HK-2 (cell line): ENCODE measurements around the gene KRTAP9-3.
"Not testable (repeated sequence)": the region's sequence is repeated elsewhere in the genome, so short reads cannot be mapped to it uniquely, and the experiment has no call there.

Experiments used
- DNase-seq: peaks from one replicate; pipeline ENCODE4 v3.0.0-alpha.2; 2018; ENCODE audit not compliant: unreplicated experiment

Gene KRTAP9-3

GRCh38 chr17:41232399-41233105 is at the start of gene KRTAP9-3:
TSS of gene KRTAP9-3 (plus strand) at chr17:41232449. CDS start at chr17:41232502, 53 bp downstream.
- not testable (repeated sequence) for DNase-seq

- no peak for DNase-seq
Observed at GRCh38 chr17:41184480-41184961, 47.7 kb upstream of the KRTAP9-3 start, which contains the start of gene KRTAP4-1. TSS of gene KRTAP4-1 (minus strand) at chr17:41184911. CDS start at chr17:41184854, 57 bp downstream.

- no peak for DNase-seq
Observed at GRCh38 chr17:41185001-41185400, 47.2 kb upstream of the KRTAP9-3 start.

- no peak for DNase-seq
Observed at GRCh38 chr17:41186872-41187271, 45.4 kb upstream of the KRTAP9-3 start.

- DNase-seq = not testable (repeated sequence)
Observed at GRCh38 chr17:41189837-41190318, 42.4 kb upstream of the KRTAP9-3 start, which contains the start of gene KRTAP9-1. TSS of gene KRTAP9-1 (plus strand) at chr17:41189887. CDS start at chr17:41189887, 0 bp downstream.

GRCh38 chr17:41190328-41190727 is 41.9 kb upstream of the KRTAP9-3 start:
- DNase-seq = no peak

- no peak for DNase-seq
Observed at GRCh38 chr17:41196068-41196467, 36.2 kb upstream of the KRTAP9-3 start.

GRCh38 chr17:41199421-41200078 is 32.7 kb upstream of the KRTAP9-3 start:
- DNase-seq = no peak

- no peak for DNase-seq
Observed at GRCh38 chr17:41211845-41212466, 20.3 kb upstream of the KRTAP9-3 start.

GRCh38 chr17:41212524-41213169 is 19.6 kb upstream of the KRTAP9-3 start:
- no peak for DNase-seq

GRCh38 chr17:41215681-41216080 is 16.6 kb upstream of the KRTAP9-3 start:
- DNase-seq = no peak

- DNase-seq = no peak
Observed at GRCh38 chr17:41223821-41224220, 8.4 kb upstream of the KRTAP9-3 start.

GRCh38 chr17:41226051-41226450 is 6.2 kb upstream of the KRTAP9-3 start:
- DNase-seq = no peak

- DNase-seq = not testable (repeated sequence)
Observed at GRCh38 chr17:41226598-41227095, 5.6 kb upstream of the KRTAP9-3 start, which contains the start of gene KRTAP9-2. TSS of gene KRTAP9-2 (plus strand) at chr17:41226648. CDS start at chr17:41226655, 7 bp downstream.

- DNase-seq = no peak
Observed at GRCh38 chr17:41230094-41230493, 2.2 kb upstream of the KRTAP9-3 start.

GRCh38 chr17:41231731-41232130 is 518 bp upstream of the KRTAP9-3 start:
- DNase-seq = no peak

GRCh38 chr17:41237116-41237515 is 4.9 kb downstream of the KRTAP9-3 start:
- not testable (repeated sequence) for DNase-seq

GRCh38 chr17:41237949-41238437 is 5.7 kb downstream of the KRTAP9-3 start, which contains the start of gene KRTAP9-8:
TSS of gene KRTAP9-8 (plus strand) at chr17:41237999. CDS start at chr17:41238052, 53 bp downstream.
- DNase-seq = not testable (repeated sequence)

GRCh38 chr17:41246995-41247787 is 14.9 kb downstream of the KRTAP9-3 start:
- DNase-seq = not testable (repeated sequence)

GRCh38 chr17:41249637-41250240 is 17.5 kb downstream of the KRTAP9-3 start, which contains the start of gene KRTAP9-4:
TSS of gene KRTAP9-4 (plus strand) at chr17:41249687. CDS start at chr17:41249721, 34 bp downstream.
- not testable (repeated sequence) for DNase-seq
